Bronchial epithelial cell (primary cell): ENCODE measurements around the gene WDFY4. TPM values are rescaled to one million over a fixed set of nuclear protein-coding genes. Genes with fewer than 3 reads are reported as not detected.
A peak's percentile ranks its signal among the peaks of the same experiment; 100 is the strongest.

Experiments used
- DNase-seq: peaks from one replicate; pipeline ENCODE4 v3.0.0-alpha.2; 2010; ENCODE audit warnings: low read depth
- FAIRE-seq: peaks from 2 replicates; lab custom pipeline; 2011; peaks lifted over from hg19 to GRCh38; lab: Jason Lieb, UNC
- H3K27me3 ChIP-seq: 2 replicates; pipeline ENCODE4 v1.5.1; 2011; ENCODE audit warnings: low read length; ENCODE audit not compliant: control insufficient read depth, insufficient read depth
- H3K36me3 ChIP-seq: 2 replicates; pipeline ENCODE4 v1.5.1; 2011; ENCODE audit warnings: low read length; ENCODE audit not compliant: control insufficient read depth, insufficient read depth
- H3K4me3 ChIP-seq: 2 replicates; pipeline ENCODE4 v1.5.1; 2011; ENCODE audit warnings: mild to moderate bottlenecking, low read depth, low read length, control low read depth
- total RNA-seq: library from RNA; depleted of rRNA; stranded (reverse); fragments of >200 nt; gene quantifications from 2 replicates; pipeline ENCODE4 v1.2.1, GENCODE V29; 2014
- TF ChIP-seq, protein P1 (sequence below): IDR thresholded peaks from 2 replicates; pipeline ENCODE4 v1.5.1; 2011; ENCODE audit warnings: mild to moderate bottlenecking, moderate library complexity, low read length, control low read depth, inconsistent platforms; ENCODE audit not compliant: insufficient read depth, severe bottlenecking

WDFY4 gene
- total RNA-seq, 1 donor from 2014 or later = under 0.01 TPM

DNA sequence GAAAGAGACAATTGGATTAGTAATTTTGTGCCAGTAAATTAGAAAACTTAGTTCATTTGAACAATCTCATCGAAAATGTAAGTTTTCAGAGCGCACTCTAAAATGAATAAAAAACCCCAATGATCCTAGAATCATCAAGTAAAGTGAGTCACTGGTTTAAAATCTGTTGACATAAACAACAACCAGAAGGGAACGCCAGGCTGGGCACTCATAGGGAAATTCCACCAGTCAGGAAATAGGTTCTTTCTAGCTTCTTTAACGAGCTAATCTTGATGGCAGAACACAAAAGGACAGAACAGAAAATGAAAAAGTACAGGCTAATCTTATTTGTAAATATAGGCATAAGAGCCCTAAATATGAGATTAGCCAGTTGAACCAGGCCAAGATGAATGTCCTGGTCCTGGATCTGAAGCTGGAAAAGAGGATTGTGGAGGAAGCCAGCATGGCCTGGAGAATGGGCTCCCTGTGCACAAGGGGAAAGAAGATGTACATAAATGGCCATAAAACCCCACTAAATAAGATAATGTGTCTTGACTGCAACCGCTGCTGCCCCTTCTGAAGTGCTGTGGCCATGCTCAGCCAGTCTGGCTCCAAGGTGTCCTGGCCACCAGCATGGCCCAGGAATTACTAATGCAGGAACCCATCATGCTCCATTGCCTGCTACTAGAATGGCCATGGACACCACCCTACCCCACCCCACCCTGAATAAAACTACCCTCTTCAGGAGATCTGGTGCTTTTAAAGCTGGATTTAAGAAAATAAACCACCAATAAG is 114.0 kb downstream of the WDFY4 start:
- FAIRE-seq (no peak), DNase-seq (peak; percentile 69)

GRCh38 chr10:48799341-48800006 is 114.8 kb downstream of the WDFY4 start:
- no peaks in the 10 kb centered on the region for H3K36me3 ChIP-seq
- H3K27me3 ChIP-seq = no peaks in the 10 kb centered on the region
- TF ChIP-seq, protein P1, sequence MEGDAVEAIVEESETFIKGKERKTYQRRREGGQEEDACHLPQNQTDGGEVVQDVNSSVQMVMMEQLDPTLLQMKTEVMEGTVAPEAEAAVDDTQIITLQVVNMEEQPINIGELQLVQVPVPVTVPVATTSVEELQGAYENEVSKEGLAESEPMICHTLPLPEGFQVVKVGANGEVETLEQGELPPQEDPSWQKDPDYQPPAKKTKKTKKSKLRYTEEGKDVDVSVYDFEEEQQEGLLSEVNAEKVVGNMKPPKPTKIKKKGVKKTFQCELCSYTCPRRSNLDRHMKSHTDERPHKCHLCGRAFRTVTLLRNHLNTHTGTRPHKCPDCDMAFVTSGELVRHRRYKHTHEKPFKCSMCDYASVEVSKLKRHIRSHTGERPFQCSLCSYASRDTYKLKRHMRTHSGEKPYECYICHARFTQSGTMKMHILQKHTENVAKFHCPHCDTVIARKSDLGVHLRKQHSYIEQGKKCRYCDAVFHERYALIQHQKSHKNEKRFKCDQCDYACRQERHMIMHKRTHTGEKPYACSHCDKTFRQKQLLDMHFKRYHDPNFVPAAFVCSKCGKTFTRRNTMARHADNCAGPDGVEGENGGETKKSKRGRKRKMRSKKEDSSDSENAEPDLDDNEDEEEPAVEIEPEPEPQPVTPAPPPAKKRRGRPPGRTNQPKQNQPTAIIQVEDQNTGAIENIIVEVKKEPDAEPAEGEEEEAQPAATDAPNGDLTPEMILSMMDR = no peak
- DNase-seq = no peak
- no peak for FAIRE-seq
- no peak overlapping the region for H3K4me3 ChIP-seq

More for the DNA sequence above, 114.0 kb downstream of the WDFY4 start:
- Histone ChIP-seq H3K4me3 (no peak overlapping the region), H3K36me3 (no peaks in the 10 kb centered on the region), H3K27me3 (no peaks in the 10 kb centered on the region)
- TF ChIP-seq, protein P1 = no peak

GRCh38 chr10:48800007-48800675 is 115.5 kb downstream of the WDFY4 start:
- FAIRE-seq = peak; percentile 58

GRCh38 chr10:48801001-48801421 is 116.3 kb downstream of the WDFY4 start:
- FAIRE-seq = no peak
- DNase-seq = peak; percentile 81
- Histone ChIP-seq H3K27me3 (no peaks in the 10 kb centered on the region), H3K4me3 (no peak overlapping the region), H3K36me3 (no peaks in the 10 kb centered on the region)
- TF ChIP-seq, protein P1 = no peak

More at GRCh38 chr10:48800007-48800675, 115.5 kb downstream of the WDFY4 start:
- H3K36me3 ChIP-seq = no peaks in the 10 kb centered on the region
- TF ChIP-seq, protein P1 = no peak
- no peak overlapping the region for H3K4me3 ChIP-seq
- no peak for DNase-seq
- H3K27me3 ChIP-seq = no peaks in the 10 kb centered on the region

DNA sequence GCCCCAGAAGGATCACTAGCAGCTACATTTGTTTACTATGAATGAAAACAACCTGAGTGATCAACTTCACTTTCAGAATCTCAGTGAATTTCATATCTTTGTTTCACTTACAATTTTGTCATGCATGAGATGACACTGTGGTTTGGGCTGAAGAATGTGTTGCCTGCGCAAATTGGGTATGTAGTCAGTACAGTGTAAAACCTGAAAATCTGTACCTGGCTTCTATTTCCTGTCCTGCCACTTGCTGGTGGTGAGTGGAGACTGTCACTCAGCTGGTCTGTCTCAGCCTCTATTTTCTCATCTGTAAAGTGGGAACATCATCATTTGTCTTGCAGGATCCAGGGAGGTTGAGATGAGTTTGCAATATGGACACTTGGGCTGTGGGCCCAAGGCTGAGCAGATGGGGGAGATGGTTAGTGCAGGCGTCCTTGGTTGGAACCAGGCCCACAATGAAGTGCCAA is 118.0 kb downstream of the WDFY4 start:
- H3K27me3 ChIP-seq = no peaks in the 10 kb centered on the region
- FAIRE-seq = no peak
- no peaks in the 10 kb centered on the region for H3K36me3 ChIP-seq
- H3K4me3 ChIP-seq = no peak overlapping the region
- TF ChIP-seq, protein P1 = no peak
- DNase-seq = no peak
